ENCODE data around the gene AKR7A3.

DNA sequence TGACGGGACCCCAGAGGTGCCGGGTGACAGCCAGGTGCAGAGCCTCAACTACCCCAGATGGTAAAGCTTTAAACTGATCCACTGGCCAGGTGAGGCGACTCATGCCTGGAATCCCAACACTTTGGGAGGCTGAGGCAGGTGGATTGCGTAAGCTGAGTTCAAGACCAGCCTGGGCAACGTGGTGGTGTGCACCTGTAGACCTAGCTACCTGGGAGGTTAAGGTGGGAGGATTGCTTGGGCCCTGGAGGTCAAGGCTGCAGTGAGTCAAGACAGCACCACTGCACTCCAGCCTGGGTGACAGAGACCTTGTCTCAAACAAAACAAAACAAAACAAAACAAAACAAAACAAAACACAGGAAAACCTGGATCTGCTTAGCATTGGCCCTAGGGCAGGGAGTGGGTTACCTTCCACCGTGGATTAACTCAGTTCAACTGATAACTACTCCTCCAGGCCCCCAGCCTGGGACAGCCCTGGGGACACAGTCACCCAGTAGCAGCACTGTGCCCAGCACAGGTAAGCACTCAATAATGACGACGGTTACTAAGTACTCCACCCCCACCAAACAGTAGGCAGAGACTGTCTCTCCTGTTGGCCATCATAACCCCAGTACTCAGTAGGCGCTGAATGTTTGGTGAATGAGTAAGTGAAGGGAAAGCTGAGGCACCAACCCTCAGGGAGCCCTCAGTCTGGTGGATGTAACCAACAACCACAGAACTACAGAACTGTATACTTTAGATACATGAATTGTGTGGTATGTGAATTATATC, 45.2 kb upstream of the AKR7A3 start:
- TF ChIP-seq, protein P1, sequence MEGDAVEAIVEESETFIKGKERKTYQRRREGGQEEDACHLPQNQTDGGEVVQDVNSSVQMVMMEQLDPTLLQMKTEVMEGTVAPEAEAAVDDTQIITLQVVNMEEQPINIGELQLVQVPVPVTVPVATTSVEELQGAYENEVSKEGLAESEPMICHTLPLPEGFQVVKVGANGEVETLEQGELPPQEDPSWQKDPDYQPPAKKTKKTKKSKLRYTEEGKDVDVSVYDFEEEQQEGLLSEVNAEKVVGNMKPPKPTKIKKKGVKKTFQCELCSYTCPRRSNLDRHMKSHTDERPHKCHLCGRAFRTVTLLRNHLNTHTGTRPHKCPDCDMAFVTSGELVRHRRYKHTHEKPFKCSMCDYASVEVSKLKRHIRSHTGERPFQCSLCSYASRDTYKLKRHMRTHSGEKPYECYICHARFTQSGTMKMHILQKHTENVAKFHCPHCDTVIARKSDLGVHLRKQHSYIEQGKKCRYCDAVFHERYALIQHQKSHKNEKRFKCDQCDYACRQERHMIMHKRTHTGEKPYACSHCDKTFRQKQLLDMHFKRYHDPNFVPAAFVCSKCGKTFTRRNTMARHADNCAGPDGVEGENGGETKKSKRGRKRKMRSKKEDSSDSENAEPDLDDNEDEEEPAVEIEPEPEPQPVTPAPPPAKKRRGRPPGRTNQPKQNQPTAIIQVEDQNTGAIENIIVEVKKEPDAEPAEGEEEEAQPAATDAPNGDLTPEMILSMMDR (conservative IDR thresholded peaks at IDR 0.05; ENCODE audit: low read depth, low read length), result no peak
- TF ChIP-seq RCOR1 (IDR thresholded peaks at IDR 0.05; ENCODE audit: insufficient replicate concordance, low read length) (no peak), POLR2A (IDR thresholded peaks at IDR 0.05; ENCODE audit: low read depth, low read length) (no peak), SMC3 (IDR thresholded peaks at IDR 0.05; ENCODE audit: low read depth, low read length) (no peak), MAZ (IDR thresholded peaks at IDR 0.05; ENCODE audit: borderline replicate concordance, low read depth, low read length) (no peak), CEBPB (IDR thresholded peaks at IDR 0.05; ENCODE audit: low read depth, low read length) (peak; percentile 55; the same call in 1 of the 2 replicates), FOS (IDR thresholded peaks at IDR 0.05; ENCODE audit: low read depth, low read length) (no peak), RFX5 (IDR thresholded peaks at IDR 0.05; ENCODE audit: low read depth, low read length) (no peak), NFE2L2 (IDR thresholded peaks at IDR 0.05; ENCODE audit: low read depth, low read length) (no peak), MAFK (IDR thresholded peaks at IDR 0.05; ENCODE audit: low read depth, low read length) (no peak), RAD21 (IDR thresholded peaks at IDR 0.05; ENCODE audit: low read length) (no peak), MXI1 (IDR thresholded peaks at IDR 0.05; ENCODE audit: borderline replicate concordance, low read depth, low read length) (no peak)
- TF ChIP-seq, protein P2, sequence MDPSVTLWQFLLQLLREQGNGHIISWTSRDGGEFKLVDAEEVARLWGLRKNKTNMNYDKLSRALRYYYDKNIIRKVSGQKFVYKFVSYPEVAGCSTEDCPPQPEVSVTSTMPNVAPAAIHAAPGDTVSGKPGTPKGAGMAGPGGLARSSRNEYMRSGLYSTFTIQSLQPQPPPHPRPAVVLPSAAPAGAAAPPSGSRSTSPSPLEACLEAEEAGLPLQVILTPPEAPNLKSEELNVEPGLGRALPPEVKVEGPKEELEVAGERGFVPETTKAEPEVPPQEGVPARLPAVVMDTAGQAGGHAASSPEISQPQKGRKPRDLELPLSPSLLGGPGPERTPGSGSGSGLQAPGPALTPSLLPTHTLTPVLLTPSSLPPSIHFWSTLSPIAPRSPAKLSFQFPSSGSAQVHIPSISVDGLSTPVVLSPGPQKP (IDR thresholded peaks at IDR 0.05; ENCODE audit: borderline replicate concordance, low read depth, low read length), result no peak
- TF ChIP-seq, protein P3, sequence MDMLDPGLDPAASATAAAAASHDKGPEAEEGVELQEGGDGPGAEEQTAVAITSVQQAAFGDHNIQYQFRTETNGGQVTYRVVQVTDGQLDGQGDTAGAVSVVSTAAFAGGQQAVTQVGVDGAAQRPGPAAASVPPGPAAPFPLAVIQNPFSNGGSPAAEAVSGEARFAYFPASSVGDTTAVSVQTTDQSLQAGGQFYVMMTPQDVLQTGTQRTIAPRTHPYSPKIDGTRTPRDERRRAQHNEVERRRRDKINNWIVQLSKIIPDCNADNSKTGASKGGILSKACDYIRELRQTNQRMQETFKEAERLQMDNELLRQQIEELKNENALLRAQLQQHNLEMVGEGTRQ (IDR thresholded peaks at IDR 0.05; ENCODE audit: low read depth, low read length), result no peak

Measured in IMR-90 (cell line).